GM12891 (cell line): ENCODE data around the gene LEPROT.

Experiments
- PAX5 ChIP-seq: IDR thresholded peaks from 2 replicates; pipeline ENCODE4 v1.6.1; 2011; ENCODE audit warnings: low read length, moderate library complexity, mild to moderate bottlenecking; ENCODE audit not compliant: insufficient read depth, severe bottlenecking
- POLR2A ChIP-seq: IDR thresholded peaks from 2 replicates; pipeline ENCODE4 v1.6.1; 2011; ENCODE audit warnings: low read depth, low read length, control low read depth
- POLR2AphosphoS5 ChIP-seq: IDR thresholded peaks from 2 replicates; pipeline ENCODE4 v1.6.1; 2011; ENCODE audit warnings: low read depth, low read length, control low read depth
- TAF1 ChIP-seq: IDR thresholded peaks from 2 replicates; pipeline ENCODE4 v1.6.1; 2011; ENCODE audit warnings: low read depth, low read length, control low read depth

DNA sequence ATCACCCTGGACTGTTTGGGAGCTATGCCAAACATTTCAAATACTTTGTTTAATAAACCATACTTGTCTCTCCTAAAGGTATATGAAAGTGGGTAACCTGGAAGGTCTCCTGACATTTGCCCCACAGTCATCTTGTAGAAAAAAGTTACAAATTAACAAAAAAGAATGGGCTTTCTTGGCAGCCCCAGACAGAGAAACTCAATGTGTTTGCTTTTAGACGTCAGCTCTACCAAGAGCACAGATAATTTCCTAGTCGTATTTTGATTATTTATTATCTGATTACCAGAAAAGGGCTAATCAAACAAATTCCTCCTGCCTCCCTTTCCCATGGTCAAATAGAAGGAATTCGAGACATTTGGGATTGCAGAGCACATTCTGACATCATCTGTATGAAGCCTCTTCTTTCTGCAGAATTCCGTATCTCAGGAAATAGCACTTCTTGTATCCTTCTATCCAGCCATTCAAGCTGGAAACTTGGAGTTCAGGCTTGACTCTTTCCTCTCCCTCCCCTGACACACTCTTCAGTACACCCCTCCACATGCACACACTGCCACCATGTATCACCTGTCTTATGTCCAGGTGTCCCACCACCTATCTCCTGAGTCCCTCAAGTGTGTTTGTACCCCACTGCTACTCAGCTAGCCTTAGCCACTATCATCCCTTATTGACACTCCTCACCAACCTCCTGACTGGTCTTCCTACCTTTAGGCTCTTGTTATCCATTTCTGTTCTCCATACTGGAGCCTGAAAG lies 42.8 kb upstream of the LEPROT start:
- no peak for TF ChIP-seq POLR2A
- TF ChIP-seq TAF1 = no peak
- no peak for TF ChIP-seq PAX5
- no peak for TF ChIP-seq POLR2AphosphoS5
